Astrocyte (in vitro differentiated cells and primary cell): ENCODE measurements around the gene VAV2. TPM values are rescaled to one million over a fixed set of nuclear protein-coding genes. Genes with fewer than 3 reads are reported as not detected.

Source experiments
- DNase-seq: peaks from one replicate; pipeline ENCODE4 v3.0.0-alpha.2; 2010; ENCODE audit warnings: low read depth
- FAIRE-seq: peaks from 2 replicates; lab custom pipeline; 2011; peaks lifted over from hg19 to GRCh38; lab: Jason Lieb, UNC
- H2AFZ ChIP-seq: 2 replicates; pipeline ENCODE4 v1.6.0; 2012; ENCODE audit warnings: low read depth, low read length, inconsistent platforms
- H3K27ac ChIP-seq: 2 replicates; pipeline ENCODE4 v1.5.1; 2011; ENCODE audit warnings: low read depth, low read length, inconsistent platforms
- H3K27me3 ChIP-seq: 2 replicates; pipeline ENCODE4 v1.6.0; 2011; ENCODE audit warnings: low read length, inconsistent platforms; ENCODE audit not compliant: insufficient read depth
- H3K36me3 ChIP-seq: 2 replicates; pipeline ENCODE4 v1.5.1; 2011; ENCODE audit warnings: low read length, inconsistent platforms; ENCODE audit not compliant: insufficient read depth
- H3K4me1 ChIP-seq: 2 replicates; pipeline ENCODE4 v1.5.1; 2011; ENCODE audit warnings: low read length, inconsistent platforms; ENCODE audit not compliant: insufficient read depth
- H3K4me2 ChIP-seq: 2 replicates; pipeline ENCODE4 v1.6.0; 2012; ENCODE audit warnings: low read length, inconsistent platforms
- H3K4me3 ChIP-seq: 2 replicates; pipeline ENCODE4 v1.5.1; 2011; ENCODE audit warnings: low read depth, mild to moderate bottlenecking, low read length, inconsistent platforms; ENCODE audit not compliant: insufficient read depth
- H3K79me2 ChIP-seq: 2 replicates; pipeline ENCODE4 v1.6.0; 2012; ENCODE audit warnings: mild to moderate bottlenecking, low read length, inconsistent platforms; ENCODE audit not compliant: insufficient read depth
- H3K9ac ChIP-seq: 2 replicates; pipeline ENCODE4 v1.6.0; 2012; ENCODE audit warnings: mild to moderate bottlenecking, low read length, inconsistent platforms
- H3K9me3 ChIP-seq: 2 replicates; pipeline ENCODE4 v1.5.1; 2012; ENCODE audit warnings: low read depth, mild to moderate bottlenecking, low read length, inconsistent platforms; ENCODE audit not compliant: insufficient read depth
- H4K20me1 ChIP-seq: 2 replicates; pipeline ENCODE4 v1.6.0; 2012; ENCODE audit warnings: low read length, inconsistent platforms; ENCODE audit not compliant: insufficient read depth
- H3K27ac Mint-ChIP-seq: one replicate; pipeline ENCODE4 v1.8.0; 2021; ENCODE audit warnings: mild to moderate bottlenecking, mixed read lengths; ENCODE audit not compliant: unreplicated experiment
- H3K27me3 Mint-ChIP-seq: one replicate; pipeline ENCODE4 v1.8.0; 2021; ENCODE audit warnings: low read depth, mixed read lengths; ENCODE audit not compliant: unreplicated experiment
- H3K36me3 Mint-ChIP-seq: one replicate; pipeline ENCODE4 v1.8.0; 2021; ENCODE audit warnings: low read depth, mixed read lengths; ENCODE audit not compliant: unreplicated experiment
- H3K4me1 Mint-ChIP-seq: one replicate; pipeline ENCODE4 v1.8.0; 2021; ENCODE audit warnings: low read depth, mixed read lengths; ENCODE audit not compliant: unreplicated experiment
- H3K4me3 Mint-ChIP-seq: one replicate; pipeline ENCODE4 v1.8.0; 2021; ENCODE audit warnings: mild to moderate bottlenecking, moderate library complexity, mixed read lengths; ENCODE audit not compliant: unreplicated experiment
- H3K9me3 Mint-ChIP-seq: one replicate; pipeline ENCODE4 v1.8.0; 2021; ENCODE audit warnings: mild to moderate bottlenecking, mixed read lengths; ENCODE audit not compliant: unreplicated experiment
- EZH2 ChIP-seq: IDR thresholded peaks from 2 replicates; pipeline ENCODE4 v1.6.1; 2012; ENCODE audit warnings: mild to moderate bottlenecking, low read length, inconsistent platforms; ENCODE audit not compliant: insufficient read depth
- total RNA-seq: library from RNA; stranded (reverse); gene quantifications from 2 replicates; pipeline ENCODE4 v1.2.1, GENCODE V29; 2021
- TF ChIP-seq, protein P1 (sequence below): IDR thresholded peaks from 2 replicates; pipeline ENCODE4 v1.5.1; 2011; ENCODE audit warnings: low read depth, mild to moderate bottlenecking, inconsistent platforms, low read length, moderate library complexity; ENCODE audit not compliant: insufficient read depth

Gene VAV2
- total RNA-seq, 1 donor from 2014 or later: 36.5 TPM

DNA sequence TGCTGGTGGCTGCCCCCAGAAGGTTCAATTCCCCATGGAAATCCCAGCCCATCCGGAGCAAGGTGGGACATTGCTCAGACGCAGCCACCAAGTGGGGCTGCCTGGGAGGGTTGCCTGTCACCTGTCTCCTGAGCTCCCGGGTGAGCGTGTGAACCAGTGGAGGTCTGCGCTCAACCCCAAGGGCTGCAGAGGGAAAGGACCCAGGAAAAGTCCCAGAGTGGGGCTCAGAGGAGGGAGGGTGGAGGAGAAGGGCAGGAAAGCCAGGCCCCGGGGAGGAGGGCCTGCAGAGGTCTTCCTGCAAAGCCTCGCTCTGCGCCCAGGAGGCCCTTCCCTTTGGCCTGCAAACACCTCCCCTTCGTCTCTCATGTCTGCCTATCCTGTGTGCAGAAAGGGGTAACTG, 134.5 kb downstream of the VAV2 start:
- Histone ChIP-seq H3K9ac (no peak overlapping the region), H3K4me3 (no peak overlapping the region), H4K20me1 (peaks cover 79% of the 10 kb centered on the region), H3K27ac (no peak overlapping the region), H3K4me1 (peaks cover 4% of the 10 kb centered on the region), H3K9me3 (no peaks in the 10 kb centered on the region), H3K4me2 (no peak overlapping the region), H3K27me3 (no peaks in the 10 kb centered on the region), H3K79me2 (peaks cover 31% of the 10 kb centered on the region), H2AFZ (no peak overlapping the region), H3K36me3 (no peaks in the 10 kb centered on the region)
- H3K27ac Mint-ChIP-seq: no peak overlapping the region
- no peak for DNase-seq
- no peak for FAIRE-seq
- no peaks in the 10 kb centered on the region for H3K9me3 Mint-ChIP-seq
- no peak overlapping the region for H3K4me3 Mint-ChIP-seq
- TF ChIP-seq, protein P1, sequence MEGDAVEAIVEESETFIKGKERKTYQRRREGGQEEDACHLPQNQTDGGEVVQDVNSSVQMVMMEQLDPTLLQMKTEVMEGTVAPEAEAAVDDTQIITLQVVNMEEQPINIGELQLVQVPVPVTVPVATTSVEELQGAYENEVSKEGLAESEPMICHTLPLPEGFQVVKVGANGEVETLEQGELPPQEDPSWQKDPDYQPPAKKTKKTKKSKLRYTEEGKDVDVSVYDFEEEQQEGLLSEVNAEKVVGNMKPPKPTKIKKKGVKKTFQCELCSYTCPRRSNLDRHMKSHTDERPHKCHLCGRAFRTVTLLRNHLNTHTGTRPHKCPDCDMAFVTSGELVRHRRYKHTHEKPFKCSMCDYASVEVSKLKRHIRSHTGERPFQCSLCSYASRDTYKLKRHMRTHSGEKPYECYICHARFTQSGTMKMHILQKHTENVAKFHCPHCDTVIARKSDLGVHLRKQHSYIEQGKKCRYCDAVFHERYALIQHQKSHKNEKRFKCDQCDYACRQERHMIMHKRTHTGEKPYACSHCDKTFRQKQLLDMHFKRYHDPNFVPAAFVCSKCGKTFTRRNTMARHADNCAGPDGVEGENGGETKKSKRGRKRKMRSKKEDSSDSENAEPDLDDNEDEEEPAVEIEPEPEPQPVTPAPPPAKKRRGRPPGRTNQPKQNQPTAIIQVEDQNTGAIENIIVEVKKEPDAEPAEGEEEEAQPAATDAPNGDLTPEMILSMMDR: no peak
- no peak for TF ChIP-seq EZH2
- H3K27me3 Mint-ChIP-seq: no peaks in the 10 kb centered on the region
- peaks cover 29% of the 10 kb centered on the region for H3K36me3 Mint-ChIP-seq
- peaks cover 5% of the 10 kb centered on the region for H3K4me1 Mint-ChIP-seq

DNA sequence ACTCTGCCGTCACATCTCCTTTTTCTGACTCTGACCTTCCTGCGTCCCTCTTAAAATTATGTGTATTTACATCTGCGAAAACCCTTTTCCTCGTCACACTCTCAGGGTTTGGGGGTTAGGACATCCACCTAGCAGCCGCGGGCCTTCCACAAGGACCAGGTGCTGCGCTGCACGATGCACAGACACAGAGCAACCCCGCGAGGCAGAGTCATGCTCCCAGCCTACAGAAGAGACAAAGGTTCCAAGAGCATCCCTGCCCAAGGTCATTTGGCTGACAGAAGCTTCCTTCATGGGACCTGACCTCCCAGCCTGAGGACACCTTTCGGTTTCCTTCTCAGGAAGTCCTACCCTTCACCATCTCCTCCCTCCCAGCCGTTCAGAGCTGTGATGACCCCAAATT, 135.3 kb downstream of the VAV2 start:
- Histone ChIP-seq H3K36me3 (no peaks in the 10 kb centered on the region), H3K27ac (no peak overlapping the region), H4K20me1 (peaks cover 79% of the 10 kb centered on the region)

More for the DNA sequence above, 135.3 kb downstream of the VAV2 start:
- Mint-ChIP-seq H3K9me3 (no peaks in the 10 kb centered on the region), H3K36me3 (peaks cover 29% of the 10 kb centered on the region), H3K4me3 (no peak overlapping the region), H3K27me3 (no peaks in the 10 kb centered on the region), H3K4me1 (peaks cover 5% of the 10 kb centered on the region), H3K27ac (no peak overlapping the region)
- Histone ChIP-seq H3K4me2 (no peak overlapping the region), H3K9ac (no peak overlapping the region), H2AFZ (no peak overlapping the region), H3K9me3 (no peaks in the 10 kb centered on the region), H3K27me3 (no peaks in the 10 kb centered on the region), H3K4me3 (no peak overlapping the region), H3K79me2 (peaks cover 26% of the 10 kb centered on the region), H3K4me1 (peaks cover 4% of the 10 kb centered on the region)
- FAIRE-seq: no peak
- no peak for DNase-seq
- TF ChIP-seq, protein P1: no peak
